K562 (cell line): Measurements from ENCODE around the gene NRM. TPM values are rescaled to one million over a fixed set of nuclear protein-coding genes. Genes with fewer than 3 reads are reported as not detected.

ENCODE experiments used
- ATAC-seq: fragments of 200-7000 bp; cut with Tn5 transposase; 3 replicates; pipeline ENCODE4 v1.9.1; 2020; ENCODE audit warnings: moderate library complexity
- BruUV-seq: library from RNA; stranded (reverse); fragments of 400-500 nt; replicated peaks from 2 replicates; lab custom pipeline; 2021; lab: Mats Ljungman, UMichigan
- CTCF ChIA-PET: fragments of 300-600 bp; formaldehyde crosslinking; extraction: SDS; loops from one replicate; lab custom pipeline; 2021; ENCODE audit warnings: low intra/inter-chr PET ratio; lab: Yijun Ruan, JAX
- POLR2A ChIA-PET: fragments of 300-600, 350-650 bp; sonication (Branson Sonifier 250); formaldehyde crosslinking; extraction: SDS; loops from one replicate; lab custom pipeline; 2021; ENCODE audit warnings: antibody characterized with exemption, inconsistent platforms; lab: Yijun Ruan, JAX
- DNase-seq, 4 experiments: peaks; one replicate each; pipeline versions ENCODE4 v3.0.0 to v3.0.0-alpha.2; 2011 to 2018; ENCODE audit warnings: low spot score in 3 of 4, mixed read lengths in 3 of 4; ENCODE audit errors: extremely low read depth in 1 of 4
- FAIRE-seq: peaks from 2 replicates; lab custom pipeline; 2011; peaks lifted over from hg19 to GRCh38; lab: Jason Lieb, UNC
- H2AFZ ChIP-seq: 2 replicates; pipeline ENCODE4 v1.6.0; 2011; ENCODE audit warnings: low read depth, low read length, control low read depth, inconsistent platforms
- H3K27ac ChIP-seq: fragments of 200-600 bp; 3 replicates; pipeline ENCODE4 v1.8.0; 2011; ENCODE audit warnings: low read depth, mild to moderate bottlenecking, control low read depth, inconsistent platforms, low read length, moderate library complexity, mixed read lengths; ENCODE audit errors: extremely low read depth
- H3K27me3 ChIP-seq, 2 experiments: fragments of 300-600 bp in 1 of 2; 2 replicates in 1 of 2; 3 replicates in 1 of 2; pipeline versions ENCODE4 v1.6.0 to v1.8.0; 2011; ENCODE audit warnings: inconsistent platforms in 2 of 2, low read length in 2 of 2, mild to moderate bottlenecking in 1 of 2, mixed read lengths in 1 of 2, moderate library complexity in 1 of 2; ENCODE audit not compliant: control insufficient read depth in 2 of 2, insufficient read depth in 2 of 2
- H3K36me3 ChIP-seq: fragments of 300-600 bp; 3 replicates; pipeline ENCODE4 v1.8.0; 2011; ENCODE audit warnings: mild to moderate bottlenecking, low read length, inconsistent platforms; ENCODE audit not compliant: control insufficient read depth, insufficient read depth
- H3K4me1 ChIP-seq, 2 experiments: fragments of 200-600 bp in 1 of 2; replicated peaks in 1 of 2; 2 replicates in 1 of 2; 3 replicates in 1 of 2; pipeline versions ENCODE4 v1.5.1 to v1.8.0; 2011; ENCODE audit warnings: inconsistent platforms in 2 of 2, low read length in 2 of 2, mild to moderate bottlenecking in 1 of 2, mixed read lengths in 1 of 2, moderate library complexity in 1 of 2; ENCODE audit not compliant: control insufficient read depth in 2 of 2, insufficient read depth in 2 of 2
- H3K4me2 ChIP-seq: 2 replicates; pipeline ENCODE4 v1.6.1; 2011; ENCODE audit warnings: low read length, control low read depth, inconsistent platforms, mixed read lengths; ENCODE audit not compliant: insufficient read depth
- H3K4me3 ChIP-seq: fragments of 200-600 bp; sonication (generic), shearing (Covaris generic); 2 replicates; pipeline ENCODE4 v1.5.1; 2016; ENCODE audit warnings: control low read depth, inconsistent platforms
- H3K79me2 ChIP-seq: fragments of 200-600 bp; 3 replicates; pipeline ENCODE4 v1.8.0; 2011; ENCODE audit warnings: low read length, inconsistent platforms; ENCODE audit not compliant: control insufficient read depth, insufficient read depth
- H3K9ac ChIP-seq, 2 experiments: 2 replicates each; pipeline versions ENCODE4 v1.6.0 to v1.6.1; 2011; ENCODE audit warnings: low read depth in 2 of 2, low read length in 2 of 2, control low read depth in 1 of 2, inconsistent platforms in 1 of 2, mild to moderate bottlenecking in 1 of 2, mixed read lengths in 1 of 2; ENCODE audit not compliant: insufficient read depth in 1 of 2
- H3K9me1 ChIP-seq: one replicate; pipeline ENCODE4 v1.6.0; 2011; ENCODE audit warnings: inconsistent platforms, mild to moderate bottlenecking, low read length, moderate library complexity; ENCODE audit not compliant: control insufficient read depth, insufficient read depth
- H3K9me3 ChIP-seq: replicated peaks from 2 replicates; pipeline ENCODE4 v1.5.1; 2011; ENCODE audit warnings: low read depth, low read length, inconsistent platforms; ENCODE audit not compliant: control insufficient read depth, insufficient read depth
- H4K20me1 ChIP-seq: replicated peaks from 2 replicates; pipeline ENCODE4 v1.6.1; 2011; ENCODE audit warnings: low read length, inconsistent platforms, mixed read lengths; ENCODE audit not compliant: control insufficient read depth, insufficient read depth
- ARNT ChIP-seq, 2 experiments: fragments of 450-650 bp; IDR thresholded peaks; 2 replicates each; pipeline ENCODE4 v1.6.1; 2016; ENCODE audit warnings: mild to moderate bottlenecking in 1 of 2
- BCL6 ChIP-seq: fragments of 250-450 bp; sonication (Bioruptor Pico); IDR thresholded peaks from 2 replicates; pipeline ENCODE4 v1.4.0; 2020
- BRD9 ChIP-seq: fragments of 450-650 bp; IDR thresholded peaks from 2 replicates; pipeline ENCODE4 v1.6.1; 2018; ENCODE audit warnings: low read depth; ENCODE audit not compliant: partially characterized antibody
- CHD1 ChIP-seq: fragments of 200-600 bp; sonication (generic); IDR thresholded peaks from one replicate; pipeline ENCODE4 v1.6.1; 2012; ENCODE audit warnings: mild to moderate bottlenecking, moderate library complexity, low read length, inconsistent platforms
- CHD4 ChIP-seq: fragments of 200-600 bp; sonication (generic); IDR thresholded peaks from 3 replicates; pipeline ENCODE4 v1.6.1; 2012; ENCODE audit warnings: low read depth, mild to moderate bottlenecking, mixed read lengths, low read length, inconsistent platforms; ENCODE audit not compliant: insufficient read depth, insufficient replicate concordance, poor library complexity, severe bottlenecking
- E2F6 ChIP-seq, 2 experiments: IDR thresholded peaks; 2 replicates each; pipeline ENCODE4 v1.6.1; 2011; ENCODE audit warnings: borderline replicate concordance in 1 of 2, control low read depth in 1 of 2, low read depth in 1 of 2, low read length in 1 of 2, mild to moderate bottlenecking in 1 of 2, mixed read lengths in 1 of 2, moderate library complexity in 1 of 2; ENCODE audit not compliant: insufficient read depth in 1 of 2, insufficient read length in 1 of 2, poor library complexity in 1 of 2, severe bottlenecking in 1 of 2; ENCODE audit errors: extremely low read depth in 1 of 2
- HNRNPLL ChIP-seq: fragments of 200-400 bp; formaldehyde crosslinking; IDR thresholded peaks from 2 replicates; pipeline ENCODE4 v1.6.1; 2017; ENCODE audit warnings: low read length, low read depth, mild to moderate bottlenecking; ENCODE audit not compliant: poor library complexity, severe bottlenecking
- MCM7 ChIP-seq, 2 experiments: fragments of 450-650 bp; IDR thresholded peaks; 2 replicates each; pipeline ENCODE4 v1.6.1; 2016 to 2018
- NCOA1 ChIP-seq: fragments of 450-650 bp; IDR thresholded peaks from 2 replicates; pipeline ENCODE4 v1.6.1; 2016; ENCODE audit warnings: low read depth
- NCOA4 ChIP-seq: fragments of 450-650 bp; IDR thresholded peaks from 2 replicates; pipeline ENCODE4 v1.6.1; 2018; ENCODE audit warnings: mild to moderate bottlenecking; ENCODE audit not compliant: partially characterized antibody
- NELFE ChIP-seq: IDR thresholded peaks from 2 replicates; pipeline ENCODE4 v1.6.1; 2011; ENCODE audit warnings: mild to moderate bottlenecking; ENCODE audit not compliant: insufficient read depth, insufficient read length
- RFX7 ChIP-seq: fragments of 250-450 bp; sonication (Bioruptor Pico); IDR thresholded peaks from 2 replicates; pipeline ENCODE4 v1.5.1; 2021; ENCODE audit warnings: mild to moderate bottlenecking
- SAP30 ChIP-seq: fragments of 200-600 bp; sonication (generic); IDR thresholded peaks from 2 replicates; pipeline ENCODE4 v1.6.1; 2012; ENCODE audit warnings: borderline replicate concordance, low read depth, mild to moderate bottlenecking, moderate library complexity, low read length, control low read depth, inconsistent platforms; ENCODE audit not compliant: insufficient read depth, poor library complexity, severe bottlenecking
- SMAD3 ChIP-seq: fragments of 450-650 bp; formaldehyde crosslinking; conservative IDR thresholded peaks from 2 replicates; pipeline ENCODE4 v1.4.0; 2020; ENCODE audit warnings: mild to moderate bottlenecking
- USF1 ChIP-seq: sonication (generic); formaldehyde crosslinking; IDR thresholded peaks from 2 replicates; pipeline ENCODE4 v1.9.0; 2022; ENCODE audit warnings: mild to moderate bottlenecking, missing genetic modification reagents
- ZEB2 ChIP-seq: fragments of 450-650 bp; IDR thresholded peaks from 2 replicates; pipeline ENCODE4 v1.6.1; 2016
- ZNF133 ChIP-seq: fragments of 250-450 bp; sonication (Bioruptor Pico); IDR thresholded peaks from 2 replicates; pipeline ENCODE4 v1.4.0; 2020; ENCODE audit warnings: mild to moderate bottlenecking
- ZNF165 ChIP-seq: fragments of 250-450 bp; sonication (Bioruptor Pico); IDR thresholded peaks from 2 replicates; pipeline ENCODE4 v1.4.0; 2020; ENCODE audit warnings: borderline replicate concordance
- ZNF79 ChIP-seq: fragments of 250-450 bp; sonication (Bioruptor Pico); IDR thresholded peaks from 2 replicates; pipeline ENCODE4 v1.4.0; 2020; ENCODE audit warnings: low read depth, mild to moderate bottlenecking, moderate library complexity
- ZNF830 ChIP-seq: fragments of 250-450 bp; sonication (Bioruptor Pico); IDR thresholded peaks from 2 replicates; pipeline ENCODE4 v1.5.0; 2021; ENCODE audit warnings: mild to moderate bottlenecking
- WGBS: fragments of 100-300 bp; shearing (Covaris generic); methylation state at CpG from one replicate; pipeline ENCODE4 v1.1.6; 2016; ENCODE audit warnings: low coverage, mixed read lengths; ENCODE audit not compliant: insufficient coverage; ENCODE audit errors: missing lambda C conversion rate; 5-methylcytosine and 5-hydroxymethylcytosine counted together
- in situ Hi-C: fragments of 300-500 bp; cut with MboI; formaldehyde crosslinking; loops from 4 replicates; pipeline ENCODE4 v1.15.0; 2018; ENCODE audit warnings: inconsistent platforms, mixed read lengths
- intact Hi-C: fragments of 100-400 bp; cut with micrococcal nuclease; formaldehyde crosslinking; loops from 2 replicates; pipeline ENCODE4 v1.14.2; 2022
- polyA plus RNA-seq, 8 experiments: library from polyadenylated mRNA; depleted of rRNA in 4 of 8; stranded (reverse) in 5 of 8; unstranded in 3 of 8; fragments of >200 nt; fragmentation: Nextera tagmentation in 2 of 8; fragmentation: Illumina TruSeq in 1 of 8; extraction: Ambion mirVana in 2 of 8; extraction: Trizol in 1 of 8; gene quantifications; 2 replicates each; pipeline versions ENCODE4 v1.2.1 to v1.2.3, GENCODE V29; 2011 to 2014; ENCODE audit warnings: inconsistent platforms in 1 of 8, missing spikeins in 1 of 8
- total RNA-seq, 7 experiments: library from RNA; depleted of rRNA in 6 of 7; stranded (reverse); fragments of >200 nt in 6 of 7; fragmentation: Illumina TruSeq in 2 of 7; extraction: Trizol in 2 of 7; gene quantifications; 2 replicates each; pipeline versions ENCODE4 v1.2.1 to v1.2.3, GENCODE V29; 2011 to 2021; ENCODE audit warnings: low replicate concordance in 1 of 7

Gene NRM
- total and polyA plus RNA-seq, 9 of the 15 experiments (the other 6 are each of a cell fraction or from before 2014, with no cell fraction given) = 9.7 to 58.2 (median 18.1) TPM

GRCh38 chr6:30685157-30686008 lies 5.4 kb downstream of the NRM start:
- DNase-seq = peak in 2 of 4 experiments; percentile 57 to 79
- Histone ChIP-seq H3K27ac (peak overlapping the region; percentile 88), H3K9me3 (no peaks in the 10 kb centered on the region), H3K9me1 (no peaks in the 10 kb centered on the region), H2AFZ (peak overlapping the region; percentile 35), H3K9ac (peak overlapping the region; percentile 84 to 95), H3K79me2 (peaks cover 95% of the 10 kb centered on the region), H3K4me2 (peak overlapping the region; percentile 97), H4K20me1 (no peaks in the 10 kb centered on the region), H3K27me3 (no peaks in the 10 kb centered on the region), H3K4me3 (peak overlapping the region; percentile 81), H3K4me1 (peaks cover 53 to 90% of the 10 kb centered on the region in 2 experiments), H3K36me3 (peaks cover 18% of the 10 kb centered on the region; the same call in 2 of the 3 replicates)
- TSS peak; percentile 29 for BruUV-seq
- FAIRE-seq = peak; percentile 19
- in situ Hi-C loops (no loop called here), intact Hi-C loops (loop anchor here (1.0 to 10.0 kb wide), 2 partner anchors 35 to 129 kb away; partner anchors contain the start of gene TUBB)
- POLR2A ChIA-PET = interaction anchor here (0.6 to 1.2 kb wide), 8 partner anchors 10 to 473 kb away, joined by 3 to 9 read pairs (median 3); partner anchors contain the start of genes MDC1 and TCF19
- 16% methylated on average over 29 of the region's 29 CpGs for WGBS
- CTCF ChIA-PET = interaction anchor here (1.0 to 1.5 kb wide), 2 partner anchors 36 to 37 kb away, joined by 4 to 6 read pairs; no protein-coding TSS in a partner anchor
- 0 out of 3 replicates have a peak, but pooled peaks have one; percentile 4 for ATAC-seq
- TF ChIP-seq ZNF165 (no peak), ZNF79 (CRISPR knock-in tag) (no peak), CHD1 (no peak), SMAD3 (CRISPR knock-in tag) (0 out of 2 replicates have a peak, but pooled peaks have one; percentile 34), NELFE (no peak), NCOA4 (no peak), ARNT (IDR thresholded peaks at IDR 0.05) (0 out of 4 replicates have a peak, but pooled peaks of 1 of the 2 experiments have one; percentile 14), ZNF133 (CRISPR knock-in tag) (no peak), CHD4 (peak; percentile 7), BRD9 (peak; percentile 32), MCM7 (IDR thresholded peaks at IDR 0.05) (no peak), HNRNPLL (peak; percentile 47), NCOA1 (no peak), ZEB2 (no peak), USF1 (CRISPR knock-in tag) (no peak), RFX7 (CRISPR knock-in tag) (no peak), SAP30 (peak; percentile 25), E2F6 (IDR thresholded peaks at IDR 0.05; ENCODE audit: borderline replicate concordance in 1 of 2, extremely low read depth in 1 of 2, insufficient read depth in 1 of 2, insufficient read length in 1 of 2, low read depth in 1 of 2, low read length in 1 of 2, poor library complexity in 1 of 2, severe bottlenecking in 1 of 2) (no peak), ZNF830 (CRISPR knock-in tag) (peak; percentile 31; the same call in 1 of the 2 replicates), BCL6 (CRISPR knock-in tag) (0 out of 2 replicates have a peak, but pooled peaks have one; percentile 27)
